Vagina (tissue), 2 donors: ENCODE data around the gene RNF133. TPM values are rescaled to one million over a fixed set of nuclear protein-coding genes. Genes with fewer than 3 reads are reported as not detected.

Experiments used
- DNase-seq, 2 donors: peaks; one replicate each; pipeline ENCODE4 v3.0.0-alpha.2; 2017; ENCODE audit errors: extremely low spot score in 2 of 2
- H3K27ac ChIP-seq: fragments of 200-600 bp; sonication (generic); one replicate; pipeline ENCODE4 v1.5.1; 2019
- H3K27me3 ChIP-seq: fragments of 200-600 bp; sonication (generic); one replicate; pipeline ENCODE4 v1.5.1; 2019
- H3K36me3 ChIP-seq, 2 donors: fragments of 200-600 bp; sonication (generic); one replicate each; pipeline ENCODE4 v1.5.1; 2017 to 2019
- H3K4me1 ChIP-seq: fragments of 200-600 bp; sonication (generic); one replicate; pipeline ENCODE4 v1.5.1; 2019
- H3K4me3 ChIP-seq, 2 donors: fragments of 200-600 bp; sonication (generic); 1 replicate in 1 of 2; 2 replicates in 1 of 2; pipeline ENCODE4 v1.5.1; 2016 to 2019
- H3K9me3 ChIP-seq: fragments of 200-600 bp; sonication (generic); one replicate; pipeline ENCODE4 v1.5.1; 2019
- CTCF ChIP-seq, 3 experiments: fragments of 450-650 bp in 2 of 3; fragments of 200-600 bp in 1 of 3; sonication (generic) in 1 of 3; IDR thresholded peaks; one replicate each; pipeline ENCODE4 v1.5.1; 2017 to 2019; ENCODE audit warnings: antibody characterized with exemption in 3 of 3, mild to moderate bottlenecking in 2 of 3, moderate library complexity in 2 of 3
- POLR2A ChIP-seq, 2 donors: fragments of 450-650 bp; IDR thresholded peaks; one replicate each; pipeline ENCODE4 v1.6.1; 2017; ENCODE audit warnings: antibody characterized with exemption in 2 of 2, mild to moderate bottlenecking in 2 of 2, moderate library complexity in 2 of 2
- POLR2AphosphoS5 ChIP-seq, 2 donors: sonication (generic); formaldehyde crosslinking; IDR thresholded peaks; one replicate each; pipeline ENCODE4 v1.9.0; 2017; ENCODE audit warnings: antibody characterized with exemption in 2 of 2, mild to moderate bottlenecking in 2 of 2, low read depth in 1 of 2; ENCODE audit not compliant: insufficient read depth in 1 of 2
- intact Hi-C: fragments of 100-400 bp; cut with DNase I; formaldehyde crosslinking; loops from one replicate; pipeline ENCODE4 v1.15.1; 2023
- total RNA-seq: library from RNA; depleted of rRNA; stranded (reverse); fragments of >200 nt; gene quantifications from one replicate; pipeline ENCODE4 v1.2.3, GENCODE V29; 2016

The RNF133 gene
- total RNA-seq, 1 donor from 2014 or later, result 0.98 TPM

GRCh38 chr7:122719010-122719578, 20.2 kb upstream of the RNF133 start:
- H3K36me3 ChIP-seq, result no peaks in the 10 kb centered on the region
- intact Hi-C loops, result no loop called here
- H3K4me1 ChIP-seq, result no peaks in the 10 kb centered on the region
- no peak for DNase-seq
- H3K27me3 ChIP-seq, result no peaks in the 10 kb centered on the region
- no peaks in the 10 kb centered on the region for H3K9me3 ChIP-seq
- TF ChIP-seq CTCF (IDR thresholded peaks at IDR 0.05) (no peak), POLR2AphosphoS5 (IDR thresholded peaks at IDR 0.05; ENCODE audit: insufficient read depth in 1 of 2, low read depth in 1 of 2) (no peak), POLR2A (IDR thresholded peaks at IDR 0.05) (no peak)
- no peak overlapping the region for H3K27ac ChIP-seq
- H3K4me3 ChIP-seq, result no peak overlapping the region

- no peak for DNase-seq
- intact Hi-C loops, result no loop called here
- Histone ChIP-seq H3K36me3 (no peaks in the 10 kb centered on the region), H3K4me3 (no peak overlapping the region), H3K27ac (no peak overlapping the region), H3K9me3 (no peaks in the 10 kb centered on the region), H3K27me3 (no peaks in the 10 kb centered on the region), H3K4me1 (no peaks in the 10 kb centered on the region)
- TF ChIP-seq CTCF (IDR thresholded peaks at IDR 0.05), result no peak
- no peak for TF ChIP-seq POLR2A (IDR thresholded peaks at IDR 0.05)
- TF ChIP-seq POLR2AphosphoS5 (IDR thresholded peaks at IDR 0.05; ENCODE audit: insufficient read depth in 1 of 2, low read depth in 1 of 2), result no peak
Observed at GRCh38 chr7:122717356-122718089, 18.6 kb upstream of the RNF133 start.

GRCh38 chr7:122715183-122715582, 16.3 kb upstream of the RNF133 start:
- no peaks in the 10 kb centered on the region for H3K4me1 ChIP-seq
- H3K4me3 ChIP-seq, result no peak overlapping the region
- no peaks in the 10 kb centered on the region for H3K9me3 ChIP-seq
- no peak overlapping the region for H3K27ac ChIP-seq
- H3K36me3 ChIP-seq, result no peaks in the 10 kb centered on the region
- TF ChIP-seq POLR2A (IDR thresholded peaks at IDR 0.05), result no peak
- TF ChIP-seq CTCF (IDR thresholded peaks at IDR 0.05), result no peak
- no peak for TF ChIP-seq POLR2AphosphoS5 (IDR thresholded peaks at IDR 0.05; ENCODE audit: insufficient read depth in 1 of 2, low read depth in 1 of 2)
- intact Hi-C loops, result no loop called here
- no peaks in the 10 kb centered on the region for H3K27me3 ChIP-seq
- DNase-seq, result no peak

GRCh38 chr7:122710916-122711315, 12.0 kb upstream of the RNF133 start:
- intact Hi-C loops, result no loop called here

GRCh38 chr7:122709930-122710646, 11.2 kb upstream of the RNF133 start:
- intact Hi-C loops, result no loop called here
- no peak overlapping the region for H3K27ac ChIP-seq
- no peak for TF ChIP-seq CTCF (IDR thresholded peaks at IDR 0.05)
- no peak for TF ChIP-seq POLR2A (IDR thresholded peaks at IDR 0.05)

More at GRCh38 chr7:122710916-122711315, 12.0 kb upstream of the RNF133 start:
- Histone ChIP-seq H3K27ac (no peak overlapping the region), H3K4me3 (no peak overlapping the region), H3K9me3 (no peaks in the 10 kb centered on the region), H3K36me3 (no peaks in the 10 kb centered on the region), H3K4me1 (no peaks in the 10 kb centered on the region), H3K27me3 (no peaks in the 10 kb centered on the region)
- no peak for TF ChIP-seq POLR2A (IDR thresholded peaks at IDR 0.05)
- DNase-seq, result no peak

More at GRCh38 chr7:122709930-122710646, 11.2 kb upstream of the RNF133 start:
- no peak for DNase-seq
- no peak overlapping the region for H3K4me3 ChIP-seq
- H3K9me3 ChIP-seq, result no peaks in the 10 kb centered on the region
- no peaks in the 10 kb centered on the region for H3K27me3 ChIP-seq
- no peaks in the 10 kb centered on the region for H3K36me3 ChIP-seq
- no peaks in the 10 kb centered on the region for H3K4me1 ChIP-seq
